ENCODE data around the gene LRMDA. TPM values are rescaled to one million over a fixed set of nuclear protein-coding genes. Genes with fewer than 3 reads are reported as not detected.

Gene LRMDA
- total RNA-seq, 2 donors from 2014 or later = 12.2 to 25.4 TPM

GRCh38 chr10:75596930-75597620 is 165.7 kb downstream of the LRMDA start:
- H3K36me3 ChIP-seq (replicated peaks in 1 of 2; ENCODE audit: insufficient read depth in 1 of 2, low read depth in 2 of 2) = no peaks in the 10 kb centered on the region
- H3K27me3 ChIP-seq = no peaks in the 10 kb centered on the region
- H3K4me1 ChIP-seq = peaks cover 23% of the 10 kb centered on the region
- DNase-seq = no peak
- no peak for TF ChIP-seq POLR2A (IDR thresholded peaks at IDR 0.05)
- no peak for TF ChIP-seq CTCF (IDR thresholded peaks at IDR 0.05)
- no peak overlapping the region for H3K4me3 ChIP-seq
- ATAC-seq = no peak
- H3K9me3 ChIP-seq = no peaks in the 10 kb centered on the region
- intact Hi-C loops (cut with DNase I) = no loop called here
- 83 to 85% methylated on average over 6 of the region's 6 CpGs for WGBS, 2 donors
- H3K27ac ChIP-seq = no peak overlapping the region

GRCh38 chr10:75597773-75598440 is 166.5 kb downstream of the LRMDA start:
- Histone ChIP-seq H3K9me3 (no peaks in the 10 kb centered on the region), H3K27ac (no peak overlapping the region), H3K4me3 (no peak overlapping the region), H3K36me3 (replicated peaks in 1 of 2; ENCODE audit: insufficient read depth in 1 of 2, low read depth in 2 of 2) (no peaks in the 10 kb centered on the region), H3K27me3 (no peaks in the 10 kb centered on the region), H3K4me1 (peaks cover 16% of the 10 kb centered on the region)
- 82 to 89% methylated on average over 15 of the region's 15 CpGs for WGBS, 2 donors
- no peak for DNase-seq
- intact Hi-C loops (cut with DNase I) = no loop called here
- TF ChIP-seq CTCF (IDR thresholded peaks at IDR 0.05) (no peak), POLR2A (IDR thresholded peaks at IDR 0.05) (no peak)
- no peak for ATAC-seq

DNA sequence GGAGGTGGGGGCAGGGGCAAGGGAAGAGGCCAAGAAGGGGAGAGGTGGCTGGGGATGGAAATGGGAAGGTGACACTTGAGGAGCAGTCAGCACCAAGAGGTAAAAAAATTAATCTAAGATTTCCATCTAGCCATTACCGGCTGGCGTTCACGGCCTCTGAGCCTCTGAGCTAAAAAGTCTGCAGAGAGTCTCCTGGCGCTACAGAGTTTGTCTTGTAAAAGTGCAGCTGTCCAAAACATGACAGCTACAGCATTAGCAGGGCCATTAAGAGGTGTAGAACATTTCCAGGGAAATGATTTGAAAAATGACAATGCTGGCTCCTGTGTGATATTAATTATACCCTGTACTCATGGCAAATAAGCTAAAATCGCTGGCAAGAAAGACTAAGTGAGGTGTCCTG is 167.6 kb downstream of the LRMDA start:
- H3K4me3 ChIP-seq = no peak overlapping the region
- WGBS, 2 donors = 92 to 95% methylated on average over 5 of the region's 5 CpGs

DNA sequence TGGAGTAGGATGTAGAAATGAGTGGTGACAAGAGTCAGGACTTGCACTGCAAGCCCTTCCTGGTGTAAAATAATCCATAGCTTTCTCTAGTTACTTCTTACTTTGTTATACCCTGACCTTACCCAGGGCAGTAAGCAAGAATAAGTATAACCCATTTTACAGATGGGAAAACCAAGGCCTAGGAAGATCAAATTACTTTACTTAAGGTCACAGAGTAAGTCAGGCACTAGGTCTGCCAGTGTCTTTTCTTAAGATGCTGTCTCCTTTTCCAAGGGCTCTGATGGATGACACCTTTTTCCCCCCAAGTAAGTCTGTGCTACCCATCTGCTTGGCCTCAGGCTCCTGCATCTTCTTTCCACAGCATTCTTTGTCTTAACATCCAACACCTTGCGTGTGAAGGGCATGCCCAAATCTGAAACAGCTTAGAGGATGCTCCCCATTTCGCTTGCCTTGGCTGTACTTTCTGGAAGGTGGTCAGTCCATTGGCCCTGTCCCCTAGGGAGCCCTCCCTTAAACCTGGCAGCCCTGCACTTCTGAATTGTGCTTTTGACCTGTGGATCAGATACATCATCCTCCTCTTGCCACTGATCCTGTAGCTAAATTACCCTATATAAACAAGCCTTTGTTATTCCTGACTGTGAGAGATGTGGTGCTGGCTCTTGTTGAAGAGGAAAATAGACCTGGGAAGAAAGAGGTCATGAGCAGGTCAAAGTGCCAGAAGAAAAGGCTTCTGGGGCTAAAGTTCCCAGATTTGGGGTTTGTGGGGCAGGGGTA is 168.6 kb downstream of the LRMDA start:
- H3K9me3 ChIP-seq = no peaks in the 10 kb centered on the region
- H3K27me3 ChIP-seq = no peaks in the 10 kb centered on the region
- DNase-seq (no peak), ATAC-seq (no peak)
- WGBS, 2 donors = 96 to 97% methylated on average over 2 of the region's 2 CpGs
- H3K36me3 ChIP-seq (replicated peaks in 1 of 2; ENCODE audit: insufficient read depth in 1 of 2, low read depth in 2 of 2) = no peaks in the 10 kb centered on the region
- no peak overlapping the region for H3K27ac ChIP-seq
- intact Hi-C loops (cut with DNase I) = no loop called here
- TF ChIP-seq POLR2A (IDR thresholded peaks at IDR 0.05) (no peak), CTCF (IDR thresholded peaks at IDR 0.05) (no peak)
- no peak overlapping the region for H3K4me3 ChIP-seq
- H3K4me1 ChIP-seq = peaks cover 10% of the 10 kb centered on the region

More for the DNA sequence above, 167.6 kb downstream of the LRMDA start:
- H3K27me3 ChIP-seq = no peaks in the 10 kb centered on the region
- H3K4me1 ChIP-seq = peaks cover 6% of the 10 kb centered on the region
- no peak overlapping the region for H3K27ac ChIP-seq
- no peak for TF ChIP-seq POLR2A (IDR thresholded peaks at IDR 0.05)
- TF ChIP-seq CTCF (IDR thresholded peaks at IDR 0.05) = no peak
- DNase-seq = no peak
- no peak for ATAC-seq
- no peaks in the 10 kb centered on the region for H3K9me3 ChIP-seq
- no peaks in the 10 kb centered on the region for H3K36me3 ChIP-seq (replicated peaks in 1 of 2; ENCODE audit: insufficient read depth in 1 of 2, low read depth in 2 of 2)
- intact Hi-C loops (cut with DNase I) = no loop called here

Data from body of pancreas (tissue), 4 donors.